ENCODE measurements around the gene ZDHHC8.
A peak's percentile ranks its signal among the peaks of the same experiment; 100 is the strongest.

ZDHHC8 gene

GRCh38 chr22:20113551-20114310 lies 17.9 kb upstream of the ZDHHC8 start:
- DNase-seq (ENCODE audit: low read depth), result no peak

- no peak for DNase-seq (ENCODE audit: low read depth)
These were observed 16.8 kb upstream of the ZDHHC8 start for GRCh38 chr22:20114506-20115475.

GRCh38 chr22:20115691-20116375 lies 15.8 kb upstream of the ZDHHC8 start, which contains the start of gene RANBP1:
TSS of gene RANBP1 (plus strand) at chr22:20116104. CDS start at chr22:20116185, 81 bp downstream.
- DNase-seq (ENCODE audit: low read depth), result no peak

GRCh38 chr22:20116376-20116950 lies 15.1 kb upstream of the ZDHHC8 start:
- DNase-seq (ENCODE audit: low read depth), result no peak

- peak; percentile 97 for DNase-seq (ENCODE audit: low read depth)
These were observed 14.5 kb upstream of the ZDHHC8 start, which contains the start of gene TRMT2A for GRCh38 chr22:20116951-20117632. TSS of gene TRMT2A (minus strand) at chr22:20117226. CDS start at chr22:20116906, 320 bp downstream.

- DNase-seq (ENCODE audit: low read depth), result peak; percentile 47
These were observed 13.8 kb upstream of the ZDHHC8 start for GRCh38 chr22:20117633-20118299.

- DNase-seq (ENCODE audit: low read depth), result peak; percentile 37
These were observed 13.1 kb upstream of the ZDHHC8 start for GRCh38 chr22:20118300-20119020.

- DNase-seq (ENCODE audit: low read depth), result no peak
These were observed 9.7 kb upstream of the ZDHHC8 start for GRCh38 chr22:20121856-20122415.

- DNase-seq (ENCODE audit: low read depth), result no peak
These were observed 8.1 kb upstream of the ZDHHC8 start for GRCh38 chr22:20123366-20124082.

- DNase-seq (ENCODE audit: low read depth), result no peak
These were observed 7.4 kb upstream of the ZDHHC8 start for GRCh38 chr22:20124083-20124787.

GRCh38 chr22:20125201-20126174 lies 6.1 kb upstream of the ZDHHC8 start:
- no peak for DNase-seq (ENCODE audit: low read depth)

- no peak for DNase-seq (ENCODE audit: low read depth)
These were observed 5.1 kb upstream of the ZDHHC8 start for GRCh38 chr22:20126284-20127029.

GRCh38 chr22:20127318-20127868 lies 4.2 kb upstream of the ZDHHC8 start:
- no peak for DNase-seq (ENCODE audit: low read depth)

GRCh38 chr22:20127869-20128618 lies 3.6 kb upstream of the ZDHHC8 start:
- DNase-seq (ENCODE audit: low read depth), result no peak

- no peak for DNase-seq (ENCODE audit: low read depth)
These were observed 3.0 kb upstream of the ZDHHC8 start for GRCh38 chr22:20128619-20128901.

Measured in ELR (cell line).